Measurements from ENCODE around the gene RAB3IL1. TPM values are rescaled to one million over a fixed set of nuclear protein-coding genes. Genes with fewer than 3 reads are reported as not detected.
A peak's percentile ranks its signal among the peaks of the same experiment; 100 is the strongest.

RAB3IL1 gene
- total RNA-seq, 2 donors from 2014 or later, result 9.7 to 14.9 TPM

GRCh38 chr11:61910187-61911127 is 6.9 kb downstream of the RAB3IL1 start:
- no peaks in the 10 kb centered on the region for H3K36me3 ChIP-seq (ENCODE audit: control insufficient read depth, insufficient read depth, low read length)
- 92 to 98% methylated on average over 7 to 13 of the region's 13 CpGs for WGBS, 2 experiments (ENCODE audit: insufficient coverage in 1 of 2, insufficient read length in 1 of 2)
- H3K9me3 ChIP-seq (ENCODE audit: control insufficient read depth, low read length), result no peaks in the 10 kb centered on the region
- Mint-ChIP-seq H3K27ac (no peak overlapping the region), H3K4me3 (no peak overlapping the region), H3K9me3 (no peaks in the 10 kb centered on the region), H3K27me3 (ENCODE audit: insufficient read depth) (peaks cover 2% of the 10 kb centered on the region), H3K36me3 (ENCODE audit: low read depth) (peaks cover 6% of the 10 kb centered on the region), H3K4me1 (no peaks in the 10 kb centered on the region)
- H3K27ac ChIP-seq (ENCODE audit: low read depth, low read length), result no peak overlapping the region
- H3K9ac ChIP-seq (ENCODE audit: extremely low read depth, low read length, poor library complexity, severe bottlenecking), result no peak overlapping the region
- H3K4me3 ChIP-seq (ENCODE audit: low read length), result no peak overlapping the region
- TF ChIP-seq CTCF (conservative IDR thresholded peaks at IDR 0.05), result no peak
- peak; percentile 41 for DNase-seq
- peaks cover 11% of the 10 kb centered on the region for H3K4me1 ChIP-seq (ENCODE audit: control insufficient read depth, insufficient read depth, low read length)
- no peaks in the 10 kb centered on the region for H3K27me3 ChIP-seq (ENCODE audit: control insufficient read depth, insufficient read depth, low read length, poor library complexity, severe bottlenecking)

- 76 to 87% methylated on average over 3 to 9 of the region's 10 CpGs for WGBS, 2 experiments (ENCODE audit: insufficient coverage in 1 of 2, insufficient read length in 1 of 2)
- no peak for DNase-seq
- H3K9ac ChIP-seq (ENCODE audit: extremely low read depth, low read length, poor library complexity, severe bottlenecking), result no peak overlapping the region
These were observed 8.5 kb downstream of the RAB3IL1 start for GRCh38 chr11:61908730-61909316.

More at GRCh38 chr11:61908730-61909316, 8.5 kb downstream of the RAB3IL1 start:
- no peak overlapping the region for H3K4me3 Mint-ChIP-seq
- H3K27me3 ChIP-seq (ENCODE audit: control insufficient read depth, insufficient read depth, low read length, poor library complexity, severe bottlenecking), result no peaks in the 10 kb centered on the region
- peaks cover 11% of the 10 kb centered on the region for H3K4me1 ChIP-seq (ENCODE audit: control insufficient read depth, insufficient read depth, low read length)
- H3K27ac Mint-ChIP-seq, result no peak overlapping the region
- H3K27ac ChIP-seq (ENCODE audit: low read depth, low read length), result no peak overlapping the region
- no peaks in the 10 kb centered on the region for H3K27me3 Mint-ChIP-seq (ENCODE audit: insufficient read depth)
- no peaks in the 10 kb centered on the region for H3K9me3 ChIP-seq (ENCODE audit: control insufficient read depth, low read length)
- peaks cover 6% of the 10 kb centered on the region for H3K4me1 Mint-ChIP-seq
- no peak for TF ChIP-seq CTCF (conservative IDR thresholded peaks at IDR 0.05)
- H3K36me3 ChIP-seq (ENCODE audit: control insufficient read depth, insufficient read depth, low read length), result no peaks in the 10 kb centered on the region
- no peak overlapping the region for H3K4me3 ChIP-seq (ENCODE audit: low read length)
- no peaks in the 10 kb centered on the region for H3K9me3 Mint-ChIP-seq
- peaks cover 8% of the 10 kb centered on the region for H3K36me3 Mint-ChIP-seq (ENCODE audit: low read depth)

Measured in endodermal cell (in vitro differentiated cells).